HG02642 (cell line): ENCODE data around the gene ACTG2.
"Not testable (repeated sequence)": the region's sequence is repeated elsewhere in the genome, so short reads cannot be mapped to it uniquely, and the experiment has no call there.

Experiments
- ATAC-seq: cut with Tn5 transposase; IDR thresholded peaks from one replicate; pipeline ENCODE4 v1.9.1; 2021; ENCODE audit warnings: mild to moderate bottlenecking; ENCODE audit not compliant: unreplicated experiment, poor library complexity

Gene ACTG2

DNA sequence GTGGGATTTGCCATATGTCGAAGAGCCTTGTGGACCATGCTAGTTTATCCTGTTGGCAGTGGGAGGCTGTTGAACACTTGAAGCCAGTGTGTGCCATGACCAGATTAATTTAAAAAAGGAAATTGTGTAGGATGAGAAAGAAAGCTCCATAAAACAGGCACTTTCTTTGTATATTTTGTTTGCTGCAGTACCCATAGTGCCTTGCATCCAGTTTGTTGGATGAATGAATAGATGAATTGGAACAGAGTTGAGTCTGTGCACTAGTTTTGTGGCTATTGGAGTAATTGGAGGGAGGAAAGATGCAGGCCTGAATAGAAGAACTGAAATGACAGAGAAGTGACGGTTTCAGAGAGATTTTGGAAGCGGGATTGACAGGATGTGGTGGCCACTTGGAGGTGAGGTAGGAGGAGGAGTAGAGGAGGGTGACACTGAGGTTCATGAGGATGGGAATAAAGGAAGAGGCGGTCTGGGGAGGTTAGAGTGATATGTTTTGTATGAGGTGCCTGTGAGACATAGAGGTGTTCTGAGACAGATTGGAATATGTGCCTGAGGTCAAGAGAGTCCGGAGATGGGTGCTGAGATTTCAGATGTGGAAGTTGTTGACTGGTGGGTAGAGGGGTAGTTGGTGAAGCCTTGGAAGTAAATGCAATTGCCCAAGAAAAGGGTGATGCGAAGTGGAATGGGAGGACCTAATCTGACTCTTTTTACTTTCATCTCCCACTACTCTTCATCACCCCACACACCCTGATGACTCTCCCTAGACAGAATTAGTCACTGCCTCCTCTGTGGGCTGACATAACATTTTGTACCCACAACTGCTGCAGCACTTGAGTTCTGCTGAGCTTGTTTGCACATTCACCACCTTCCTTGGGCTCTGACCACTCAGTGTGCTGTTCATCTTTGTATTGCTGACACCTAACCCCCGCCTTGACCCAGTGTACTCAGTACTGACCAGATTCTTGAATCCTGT lies 39.0 kb downstream of the ACTG2 start:
- ATAC-seq: no peak

DNA sequence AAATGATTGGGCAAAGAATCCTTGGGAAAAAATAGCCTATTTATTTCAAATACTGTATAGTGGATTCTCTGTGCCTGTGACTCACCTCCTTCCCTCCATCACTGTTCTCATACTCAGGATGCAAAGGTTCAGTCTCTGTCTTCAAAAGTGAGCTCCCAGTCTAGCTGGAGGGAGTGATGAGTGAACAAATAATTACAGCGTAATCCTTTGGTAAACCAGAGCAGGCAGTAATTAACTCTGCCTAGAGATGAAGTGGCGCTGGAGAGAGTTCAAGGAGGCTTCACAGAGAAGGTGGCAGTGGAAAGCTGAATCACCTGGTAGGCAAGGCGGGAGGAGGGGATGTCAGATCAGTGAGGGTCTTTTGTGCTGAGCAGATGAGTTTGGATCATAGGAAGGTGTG lies 40.4 kb downstream of the ACTG2 start:
- ATAC-seq: no peak

DNA sequence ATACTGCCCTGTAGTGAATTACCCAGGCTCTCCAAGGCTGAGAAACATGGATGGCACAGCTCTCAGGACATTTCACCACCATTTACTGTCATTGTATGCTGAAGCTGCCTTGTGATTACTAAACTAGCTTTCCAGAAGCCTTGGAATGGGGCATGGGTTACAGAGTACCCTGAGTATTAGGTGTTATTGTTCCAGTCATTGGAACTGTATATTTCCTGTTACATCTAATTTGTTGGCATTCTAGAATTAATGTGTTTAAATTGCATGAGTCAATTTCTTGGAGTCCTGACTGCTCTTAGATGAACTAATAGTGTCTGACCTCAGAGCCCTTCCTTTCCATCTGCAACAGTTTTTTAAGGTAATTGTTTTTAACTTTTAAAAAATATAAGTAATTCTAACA lies 42.8 kb downstream of the ACTG2 start:
- ATAC-seq: no peak

DNA sequence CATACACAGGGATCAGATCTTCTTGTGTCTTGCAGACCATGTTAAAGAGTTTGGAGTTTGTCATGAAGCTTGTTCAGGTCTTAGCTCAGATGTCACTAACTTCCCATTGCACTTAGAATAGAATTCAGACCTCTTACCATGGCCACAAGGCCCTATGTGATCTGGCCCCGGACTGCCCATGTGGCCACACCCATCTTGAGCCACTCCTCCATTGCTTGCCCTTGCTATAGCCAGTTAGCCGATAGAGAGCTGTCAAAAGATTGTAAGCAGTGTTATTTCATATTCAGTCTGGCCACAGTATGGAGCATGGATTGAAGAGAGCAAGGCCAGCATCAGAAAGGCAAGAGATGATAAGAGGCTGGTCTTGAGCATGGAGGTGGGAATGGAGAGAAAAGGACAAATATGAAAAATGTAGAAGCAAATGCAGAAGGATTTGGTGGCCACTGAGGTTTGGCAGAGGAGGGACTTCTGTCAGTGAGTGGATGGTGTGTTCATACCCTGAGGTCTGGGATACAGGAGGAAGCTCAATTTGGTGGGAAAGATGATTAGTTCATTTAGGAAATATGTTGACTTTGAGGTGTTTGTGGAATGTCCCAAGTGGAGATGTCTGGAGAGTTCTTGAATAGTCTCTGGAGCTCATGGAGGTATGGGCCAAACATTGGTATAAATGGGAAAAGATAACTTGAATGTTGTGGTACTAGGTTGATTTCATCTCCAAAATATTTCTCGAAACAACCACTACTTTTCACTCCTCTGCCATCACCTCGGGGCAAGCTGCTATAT lies 44.5 kb downstream of the ACTG2 start:
- no peak for ATAC-seq

DNA sequence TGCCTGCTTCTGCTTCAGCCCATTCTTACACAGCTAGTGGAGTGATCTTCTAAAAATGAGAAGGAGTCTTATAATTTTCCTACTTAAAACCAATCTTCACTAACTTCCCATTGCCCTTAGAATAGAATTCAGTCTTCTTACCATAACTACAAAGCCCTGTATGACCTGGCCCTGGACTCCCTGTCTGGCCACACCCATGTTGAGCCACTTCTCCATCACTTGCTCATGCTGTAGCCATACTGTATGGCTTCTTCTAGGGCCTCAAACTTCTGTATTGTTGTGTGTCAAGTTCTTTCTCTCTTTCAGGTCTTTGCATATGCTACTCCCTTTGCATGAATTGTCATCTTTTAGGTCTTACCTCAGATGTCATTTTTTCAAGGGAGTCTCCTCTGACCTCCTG lies 45.1 kb downstream of the ACTG2 start:
- ATAC-seq: no peak

DNA sequence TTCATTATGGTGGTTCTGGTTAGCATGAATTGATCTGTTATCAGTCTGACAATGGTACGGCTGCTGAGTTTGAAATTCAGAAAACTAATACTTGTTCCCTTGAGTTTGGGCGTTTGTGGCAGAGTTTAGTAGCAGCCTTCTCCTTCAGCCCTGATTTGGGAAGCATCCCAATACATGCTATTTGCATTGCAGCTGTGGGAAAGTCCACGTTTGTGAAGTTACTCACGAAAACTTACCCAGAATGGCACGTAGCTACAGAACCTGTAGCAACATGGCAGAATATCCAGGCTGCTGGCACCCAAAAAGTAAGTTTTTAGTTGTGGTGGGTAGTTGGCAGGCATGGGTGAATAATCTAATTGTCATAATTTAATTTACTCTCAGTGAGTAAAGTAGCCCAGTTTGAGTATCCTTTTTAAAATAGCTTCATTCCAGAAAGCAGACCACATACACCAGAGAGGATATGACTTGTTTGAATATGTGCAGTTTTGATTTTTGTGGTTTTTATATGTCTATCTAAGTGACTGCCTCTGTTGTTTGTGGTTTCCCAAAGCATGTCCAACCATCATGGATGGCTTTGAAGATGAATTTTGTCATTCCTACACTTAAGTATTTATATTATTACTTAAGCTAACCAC lies 46.0 kb downstream of the ACTG2 start:
- ATAC-seq: no peak

DNA sequence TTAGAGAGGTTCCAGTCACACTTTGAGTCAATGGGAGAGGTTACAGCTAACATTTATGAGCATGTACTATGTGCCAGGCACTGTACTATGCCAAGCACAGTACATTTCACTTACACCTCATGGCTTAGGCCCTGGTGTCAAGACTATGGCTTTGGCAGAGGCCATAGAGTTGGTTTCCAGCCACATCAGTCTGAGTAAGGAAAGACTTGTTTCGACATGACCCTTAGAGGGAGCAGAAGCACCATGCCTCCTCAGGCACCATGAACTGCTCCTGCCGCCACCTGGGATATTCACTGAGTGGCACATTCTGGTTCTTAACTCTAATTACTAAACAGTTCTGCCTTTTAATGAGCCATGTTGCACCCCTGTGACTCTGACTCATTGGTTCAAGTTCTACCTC lies 46.6 kb downstream of the ACTG2 start:
- no peak for ATAC-seq

DNA sequence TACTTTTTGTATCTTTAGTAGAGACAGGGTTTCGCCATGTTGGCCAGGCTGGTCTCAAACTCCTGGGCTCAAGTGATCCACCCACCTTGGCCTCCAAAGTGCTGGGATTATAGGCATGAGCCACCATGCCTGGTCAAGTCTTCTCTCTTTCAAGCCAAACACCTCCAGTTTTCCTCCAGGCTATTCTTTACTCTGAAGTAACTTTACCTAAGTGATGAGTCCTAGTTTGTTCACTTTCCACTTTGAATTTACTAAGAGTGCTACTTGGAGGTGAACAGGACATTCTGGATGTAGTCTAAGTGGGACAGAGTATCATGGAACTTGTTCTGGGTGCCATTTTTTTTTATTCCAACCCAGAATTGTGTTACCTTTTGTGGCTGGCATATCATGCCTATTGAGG lies 47.3 kb downstream of the ACTG2 start:
- ATAC-seq: not testable (repeated sequence)

DNA sequence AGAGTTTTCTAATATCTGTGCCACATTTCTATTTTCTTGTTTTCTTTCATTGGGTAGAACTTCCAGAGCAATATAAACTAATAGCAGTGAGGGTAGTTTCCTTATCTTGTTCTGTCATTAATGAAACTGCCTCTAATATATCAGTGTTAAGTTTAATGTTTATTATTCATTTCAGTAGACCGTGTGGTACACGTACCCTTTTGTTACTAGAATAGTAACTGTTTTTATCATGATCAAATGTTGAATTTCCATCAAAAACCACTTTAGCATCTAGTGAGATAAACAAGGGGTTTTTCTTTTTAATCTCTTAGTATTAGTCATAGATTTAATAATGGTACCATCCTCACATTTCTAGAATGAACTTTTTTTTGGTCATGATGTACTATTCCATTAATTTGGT lies 49.9 kb downstream of the ACTG2 start:
- ATAC-seq: no peak

DNA sequence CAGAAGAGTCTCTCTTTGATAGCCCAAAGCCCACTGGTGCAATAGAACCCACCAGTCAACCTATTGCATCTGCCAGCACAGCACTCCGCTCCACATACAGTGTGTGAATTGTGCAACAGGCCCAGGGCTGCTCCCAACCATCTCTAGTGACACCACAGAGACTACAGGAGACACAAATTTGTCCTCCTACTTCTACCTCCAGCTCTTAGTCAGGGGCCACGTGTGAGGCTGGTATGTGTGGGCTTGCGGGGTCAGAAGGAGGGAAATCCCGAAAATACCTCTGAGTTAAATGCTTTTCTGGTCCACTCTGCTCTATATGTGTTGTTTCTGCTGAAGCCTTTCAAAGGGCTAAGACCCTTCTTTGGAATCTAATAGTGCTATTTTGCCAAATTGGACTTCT lies 51.9 kb downstream of the ACTG2 start:
- ATAC-seq: no peak

DNA sequence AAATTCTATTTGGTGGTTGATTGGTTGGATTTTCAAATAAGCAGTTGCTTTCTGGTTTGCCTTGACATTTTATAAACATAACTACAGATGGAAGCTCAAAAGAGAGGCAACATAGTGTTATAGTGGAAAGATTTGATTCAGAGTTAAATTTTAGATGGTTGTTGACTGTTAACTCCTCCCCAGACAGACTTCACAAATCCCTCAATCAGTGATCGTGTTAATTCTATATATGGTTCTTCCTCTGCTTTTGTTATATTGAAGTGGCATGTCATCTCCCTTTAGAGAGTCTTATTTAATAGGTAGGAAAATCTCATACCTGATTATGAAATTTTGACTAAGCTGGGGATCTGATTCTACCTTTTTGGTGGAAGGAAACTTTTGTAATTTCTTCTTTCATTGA lies 53.4 kb downstream of the ACTG2 start:
- ATAC-seq: no peak

DNA sequence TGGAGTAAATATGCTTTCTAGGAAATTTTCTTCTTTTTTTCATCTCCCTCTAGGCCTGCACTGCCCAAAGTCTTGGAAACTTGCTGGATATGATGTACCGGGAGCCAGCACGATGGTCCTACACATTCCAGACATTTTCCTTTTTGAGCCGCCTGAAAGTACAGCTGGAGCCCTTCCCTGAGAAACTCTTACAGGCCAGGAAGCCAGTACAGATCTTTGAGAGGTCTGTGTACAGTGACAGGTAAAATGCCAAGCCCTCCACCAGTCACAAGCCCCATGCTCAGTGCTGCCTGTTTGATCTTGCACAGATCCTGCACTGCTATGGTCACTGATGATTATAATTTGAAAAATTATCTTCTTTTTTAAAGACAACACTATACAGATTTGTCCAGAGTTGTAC lies 53.9 kb downstream of the ACTG2 start:
- ATAC-seq: no peak

DNA sequence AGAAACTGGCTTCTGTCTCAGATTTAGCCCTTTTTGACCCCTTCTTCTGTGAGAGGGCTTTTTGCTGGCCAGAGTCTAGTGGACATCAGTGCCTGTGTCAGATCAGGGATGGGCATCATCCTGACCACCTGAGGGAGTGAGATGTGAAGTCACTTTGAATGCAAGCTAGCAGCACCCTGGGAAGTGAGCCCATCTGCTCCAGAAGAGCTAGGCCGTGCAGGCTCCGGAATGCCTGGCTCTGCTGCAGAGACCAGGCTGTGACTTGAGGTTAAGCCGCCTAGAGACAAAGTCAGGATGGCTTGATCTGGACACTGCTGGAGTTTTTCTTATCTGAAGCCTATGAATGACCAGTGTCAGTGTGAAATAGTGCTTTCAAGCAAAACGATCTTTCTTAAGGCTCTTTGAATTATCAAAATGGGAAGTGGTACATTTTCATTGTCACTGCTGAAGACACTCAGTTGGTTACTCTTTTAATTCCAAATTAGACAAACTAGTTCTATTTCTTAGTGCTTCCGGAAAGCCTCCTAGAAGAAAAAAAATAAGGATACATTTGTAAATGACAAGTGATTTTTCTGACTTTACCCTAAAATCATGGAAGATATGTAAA lies 54.7 kb downstream of the ACTG2 start:
- no peak for ATAC-seq

DNA sequence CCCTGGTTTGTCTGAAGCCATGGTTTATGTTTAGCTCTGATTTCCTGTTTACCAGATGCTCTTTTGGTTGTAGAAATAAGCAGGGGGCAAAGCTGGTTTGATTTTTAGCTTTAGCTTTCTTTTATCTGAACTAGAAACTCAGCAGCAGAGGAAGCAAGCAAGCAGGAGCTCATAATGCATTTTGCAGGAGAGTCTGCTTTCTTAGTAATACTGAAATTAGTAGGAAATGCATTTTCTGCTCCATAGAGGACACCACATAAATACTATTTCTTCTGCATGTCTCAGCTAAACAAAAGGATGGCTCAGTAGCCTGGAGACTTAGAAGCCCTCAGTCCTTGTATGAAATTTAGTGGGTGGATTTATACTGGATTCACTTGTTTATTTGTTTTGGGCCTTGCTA lies 57.0 kb downstream of the ACTG2 start:
- ATAC-seq: no peak

DNA sequence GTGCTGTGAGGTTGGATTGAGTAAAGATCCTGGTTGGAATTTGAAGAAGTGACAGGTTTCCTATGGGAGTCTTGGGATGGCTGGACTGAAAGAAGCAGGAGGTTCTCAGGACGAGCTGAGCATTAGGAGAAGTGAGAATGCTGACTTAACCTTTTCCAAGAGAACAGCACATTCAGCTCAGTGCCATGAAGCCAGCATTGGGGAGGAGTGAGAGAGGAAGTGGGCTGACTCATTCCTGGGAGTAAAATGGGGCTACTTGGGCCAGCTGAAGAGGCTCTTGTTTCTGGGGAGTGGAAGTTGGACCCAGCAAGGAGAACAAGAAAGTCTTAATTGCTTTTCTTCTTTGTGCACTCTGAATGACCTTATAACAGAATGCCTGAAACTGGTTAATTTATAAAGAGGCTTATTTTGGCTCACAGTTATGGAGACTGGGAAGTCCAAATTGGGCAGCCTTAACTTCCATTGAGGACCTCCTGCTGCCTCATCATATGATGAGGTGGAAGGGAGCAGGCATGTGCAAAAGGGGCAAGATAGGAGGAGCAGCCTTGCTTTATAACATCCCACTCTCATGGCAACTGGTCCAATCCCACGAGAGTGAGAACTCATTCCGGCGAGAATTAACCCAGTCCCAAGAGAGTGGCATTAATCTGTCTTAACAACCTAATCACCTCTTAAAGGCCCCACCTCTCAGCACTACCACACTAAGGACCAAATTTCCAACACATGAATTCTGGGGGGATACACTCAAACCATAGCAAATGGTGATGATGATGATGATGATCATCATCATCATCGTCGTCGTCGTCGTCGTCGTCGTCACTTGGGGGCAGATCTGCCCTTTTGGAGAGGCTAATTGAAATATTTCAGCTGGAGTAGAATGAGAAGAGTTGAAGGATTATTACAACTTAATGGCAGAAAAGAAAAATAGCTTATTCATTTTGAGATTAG lies 60.0 kb downstream of the ACTG2 start:
- ATAC-seq: no peak

DNA sequence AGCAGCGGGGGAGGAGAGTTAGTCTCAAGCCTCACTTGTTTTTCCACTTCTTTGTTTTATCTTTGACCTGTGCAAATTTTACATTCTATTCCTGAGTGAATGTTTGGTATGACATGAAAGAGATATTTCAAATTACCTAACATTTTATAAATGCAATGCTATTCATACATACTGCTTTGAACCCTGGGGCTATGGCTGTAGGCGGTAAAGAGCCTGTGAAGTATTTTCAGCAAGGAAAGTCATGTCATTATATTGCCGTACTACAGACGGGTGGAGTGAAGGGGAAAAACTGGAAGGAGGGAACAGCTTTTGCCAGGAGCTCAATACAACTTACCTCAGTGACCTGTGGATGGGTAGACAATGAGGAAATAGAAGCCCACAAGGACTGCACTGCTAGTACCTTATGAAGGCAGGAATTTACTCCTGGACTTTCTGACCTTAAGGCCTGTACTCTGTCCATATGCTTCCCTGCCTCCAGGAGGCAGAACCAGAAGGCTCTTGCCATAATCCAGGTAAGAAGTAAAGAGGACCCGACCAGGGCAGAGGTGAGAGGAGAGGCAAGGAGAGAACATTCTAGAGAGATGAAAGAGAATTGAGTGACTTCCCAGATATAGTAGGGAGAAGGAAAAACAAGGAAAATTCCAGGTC lies 63.5 kb downstream of the ACTG2 start:
- no peak for ATAC-seq

DNA sequence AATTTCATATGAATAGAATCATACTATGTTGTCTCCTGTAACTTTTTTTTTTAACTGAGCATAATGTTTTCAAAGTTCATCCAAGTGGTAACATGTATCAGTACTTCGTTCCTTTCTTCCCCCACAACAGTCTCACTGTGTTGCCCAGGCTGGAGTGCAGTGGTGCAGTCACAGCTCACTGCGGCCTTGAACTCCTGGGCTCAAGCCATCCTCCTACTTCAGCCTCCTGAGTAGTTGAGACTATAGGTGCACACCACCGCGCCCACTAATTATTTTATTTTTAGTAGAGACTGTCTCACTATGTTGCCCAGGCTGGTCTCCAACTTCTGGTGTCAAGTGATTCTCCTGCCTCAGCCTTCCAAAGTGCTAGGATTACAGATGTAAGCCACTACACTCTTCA lies 68.5 kb downstream of the ACTG2 start:
- no peak for ATAC-seq

DNA sequence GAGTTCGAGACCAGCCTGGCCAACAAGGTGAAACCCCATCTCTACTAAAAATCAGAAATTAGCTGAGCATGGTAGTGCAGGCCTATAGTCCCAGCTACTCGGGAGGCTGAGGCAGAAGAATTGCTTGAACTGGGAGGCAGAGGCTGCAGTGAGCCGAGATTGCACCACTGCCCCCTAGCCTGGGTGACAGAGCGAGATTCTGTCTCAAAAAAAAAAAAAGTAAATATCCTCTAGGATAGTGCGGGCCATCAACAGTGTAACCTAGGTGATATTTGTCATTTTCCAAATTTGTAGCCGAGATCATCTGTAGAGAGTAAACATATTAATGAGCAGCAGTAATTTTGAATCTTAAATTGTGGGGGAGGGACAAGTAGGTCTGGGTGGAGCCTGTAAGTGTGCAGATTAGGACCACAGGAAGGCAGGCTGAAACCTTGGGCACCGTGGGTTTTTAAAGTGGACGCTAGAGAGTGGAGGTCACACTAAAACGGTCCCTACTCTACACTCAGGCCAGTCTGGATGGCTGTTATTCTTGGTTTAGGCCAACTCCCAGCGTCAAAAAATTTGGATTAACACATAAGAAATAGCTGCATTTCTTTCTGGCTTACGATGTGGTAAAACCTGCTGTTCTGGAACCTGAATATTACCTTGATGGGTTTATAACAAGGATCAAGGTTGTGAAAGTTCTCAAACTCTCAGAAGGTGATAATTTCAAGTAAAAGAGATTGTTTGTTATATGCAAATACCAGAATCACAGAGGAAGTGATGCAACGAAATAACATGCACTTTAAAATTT lies 69.2 kb downstream of the ACTG2 start:
- no peak for ATAC-seq
